H1 (cell line): ENCODE data around the gene TMEM39A. TPM values are rescaled to one million over a fixed set of nuclear protein-coding genes. Genes with fewer than 3 reads are reported as not detected.

ENCODE experiments used
- CTCF ChIA-PET: fragments of 300-600 bp; sonication (Branson Sonifier 250); formaldehyde crosslinking; loops from one replicate; lab custom pipeline; 2021; ENCODE audit not compliant: partially characterized antibody; lab: Charles Lee
- POLR2A ChIA-PET: fragments of 300-600 bp; sonication (Branson Sonifier 250); formaldehyde crosslinking; loops from one replicate; lab custom pipeline; 2021; ENCODE audit warnings: inconsistent platforms; ENCODE audit not compliant: partially characterized antibody; lab: Charles Lee
- DNase-seq, 2 experiments: peaks; one replicate each; pipeline versions ENCODE4 v3.0.0 to v3.0.0-alpha.2; 2010 to 2022; ENCODE audit warnings: low spot score in 2 of 2, low read depth in 1 of 2, mixed read lengths in 1 of 2
- FAIRE-seq: peaks from 2 replicates; lab custom pipeline; 2011; peaks lifted over from hg19 to GRCh38; lab: Jason Lieb, UNC
- H2AFZ ChIP-seq: 2 replicates; pipeline ENCODE4 v1.8.1; 2012; ENCODE audit warnings: low read length, inconsistent platforms
- H2AK5ac ChIP-seq: 2 replicates; pipeline ENCODE4 v1.6.1; 2013; ENCODE audit warnings: low read depth, low read length
- H2BK120ac ChIP-seq: replicated peaks from 2 replicates; pipeline ENCODE3; 2013; ENCODE audit warnings: low read depth, low read length, inconsistent platforms
- H2BK12ac ChIP-seq: 2 replicates; pipeline ENCODE4 v1.6.1; 2013; ENCODE audit warnings: low read depth, low read length
- H2BK15ac ChIP-seq: 2 replicates; pipeline ENCODE4 v1.6.1; 2013; ENCODE audit warnings: low read length
- H2BK20ac ChIP-seq: 2 replicates; pipeline ENCODE4 v1.6.1; 2013; ENCODE audit warnings: low read length
- H2BK5ac ChIP-seq: 2 replicates; pipeline ENCODE4 v1.6.1; 2013; ENCODE audit warnings: low read depth, low read length
- H3K14ac ChIP-seq: 2 replicates; pipeline ENCODE4 v1.6.1; 2013; ENCODE audit warnings: inconsistent platforms; ENCODE audit not compliant: insufficient read length
- H3K18ac ChIP-seq: 2 replicates; pipeline ENCODE4 v1.6.1; 2013; ENCODE audit warnings: low read length; ENCODE audit errors: extremely low read depth
- H3K23ac ChIP-seq: 2 replicates; pipeline ENCODE4 v1.6.1; 2013; ENCODE audit warnings: inconsistent platforms; ENCODE audit not compliant: insufficient read length
- H3K23me2 ChIP-seq: 2 replicates; pipeline ENCODE4 v1.6.1; 2013; ENCODE audit warnings: low read depth, low read length
- H3K27ac ChIP-seq: 2 replicates; pipeline ENCODE4 v1.6.1; 2011; ENCODE audit warnings: low read depth, low read length, inconsistent platforms
- H3K27me3 ChIP-seq, 4 experiments: replicated peaks in 1 of 4; 1 replicate in 1 of 4; 2 replicates in 3 of 4; pipeline versions ENCODE4 v1.6.1 to v1.8.1; 2011 to 2013; ENCODE audit warnings: low read length in 3 of 4, mild to moderate bottlenecking in 3 of 4, inconsistent platforms in 2 of 4, mixed read lengths in 2 of 4, moderate library complexity in 1 of 4; ENCODE audit not compliant: control insufficient read depth in 3 of 4, insufficient read depth in 3 of 4; ENCODE audit errors: extremely low read depth in 1 of 4
- H3K36me3 ChIP-seq, 4 experiments: 2 replicates each; pipeline versions ENCODE4 v1.6.1 to v1.8.1; 2011 to 2013; ENCODE audit warnings: mild to moderate bottlenecking in 4 of 4, low read length in 3 of 4, moderate library complexity in 2 of 4, control low read depth in 1 of 4, inconsistent platforms in 1 of 4; ENCODE audit not compliant: insufficient read depth in 4 of 4, control insufficient read depth in 2 of 4
- H3K4ac ChIP-seq: replicated peaks from 2 replicates; pipeline ENCODE3; 2013; ENCODE audit warnings: low read length, low read depth, mixed read lengths, inconsistent platforms; ENCODE audit not compliant: insufficient read length
- H3K4me1 ChIP-seq, 4 experiments: replicated peaks in 1 of 4; 1 replicate in 1 of 4; 2 replicates in 3 of 4; pipeline versions ENCODE4 v1.6.1 to v1.8.1; 2011 to 2013; ENCODE audit warnings: low read length in 3 of 4, inconsistent platforms in 2 of 4, mixed read lengths in 1 of 4; ENCODE audit not compliant: insufficient read depth in 4 of 4, control insufficient read depth in 3 of 4
- H3K4me2 ChIP-seq, 2 experiments: 2 replicates each; pipeline versions ENCODE4 v1.6.1 to v1.8.1; 2011 to 2013; ENCODE audit warnings: low read depth in 2 of 2, low read length in 2 of 2, control low read depth in 1 of 2, inconsistent platforms in 1 of 2, mild to moderate bottlenecking in 1 of 2; ENCODE audit not compliant: insufficient read depth in 1 of 2
- H3K4me3 ChIP-seq, 4 experiments: fragments of 200-600, 300-600 bp in 1 of 4; sonication (generic), shearing (Covaris generic), sonication (Bioruptor Twin) in 1 of 4; 2 replicates each; pipeline versions ENCODE4 v1.5.1 to v1.8.1; 2011 to 2016; ENCODE audit warnings: low read length in 4 of 4, low read depth in 3 of 4, control low read depth in 2 of 4, inconsistent platforms in 2 of 4, mild to moderate bottlenecking in 2 of 4, mixed read lengths in 1 of 4, moderate library complexity in 1 of 4; ENCODE audit not compliant: insufficient read depth in 2 of 4; ENCODE audit errors: extremely low read depth in 1 of 4
- H3K56ac ChIP-seq: replicated peaks from 2 replicates; pipeline ENCODE3; 2013; ENCODE audit warnings: low read depth, mild to moderate bottlenecking, mixed read lengths, low read length, inconsistent platforms; ENCODE audit not compliant: insufficient read length
- H3K79me1 ChIP-seq: 2 replicates; pipeline ENCODE4 v1.6.1; 2013; ENCODE audit warnings: low read depth, low read length, control low read depth
- H3K79me2 ChIP-seq, 2 experiments: 2 replicates each; pipeline versions ENCODE4 v1.6.1 to v1.8.1; 2012 to 2013; ENCODE audit warnings: low read length in 2 of 2, mild to moderate bottlenecking in 2 of 2, inconsistent platforms in 1 of 2; ENCODE audit not compliant: insufficient read depth in 2 of 2, control insufficient read depth in 1 of 2
- H3K9ac ChIP-seq, 4 experiments: replicated peaks in 1 of 4; 1 replicate in 1 of 4; 2 replicates in 3 of 4; pipeline versions ENCODE4 v1.6.1 to v1.8.1; 2011 to 2013; ENCODE audit warnings: low read depth in 3 of 4, low read length in 3 of 4, control low read depth in 2 of 4, mild to moderate bottlenecking in 2 of 4, moderate library complexity in 2 of 4, inconsistent platforms in 1 of 4; ENCODE audit errors: extremely low read depth in 1 of 4
- H3K9me3 ChIP-seq, 2 experiments: 2 replicates each; pipeline versions ENCODE4 v1.6.1 to v1.8.1; 2012 to 2013; ENCODE audit warnings: mild to moderate bottlenecking in 2 of 2, moderate library complexity in 2 of 2, control low read depth in 1 of 2, inconsistent platforms in 1 of 2, low read depth in 1 of 2, low read length in 1 of 2, mixed read lengths in 1 of 2; ENCODE audit not compliant: insufficient read depth in 2 of 2
- H4K20me1 ChIP-seq, 2 experiments: replicated peaks in 1 of 2; 2 replicates each; pipeline versions ENCODE3 to v1.8.1; 2011 to 2013; ENCODE audit warnings: inconsistent platforms in 2 of 2, low read length in 2 of 2, mild to moderate bottlenecking in 1 of 2; ENCODE audit not compliant: insufficient read depth in 2 of 2, control insufficient read depth in 1 of 2
- H4K5ac ChIP-seq: 2 replicates; pipeline ENCODE4 v1.6.1; 2013; ENCODE audit warnings: low read length, low read depth, mixed read lengths, inconsistent platforms; ENCODE audit not compliant: insufficient read length
- H4K8ac ChIP-seq: 2 replicates; pipeline ENCODE4 v1.8.0; 2013; ENCODE audit warnings: mild to moderate bottlenecking, moderate library complexity, low read length, inconsistent platforms; ENCODE audit not compliant: insufficient read depth; ENCODE audit errors: extremely low read depth
- H4K91ac ChIP-seq: replicated peaks from 2 replicates; pipeline ENCODE3; 2013; ENCODE audit warnings: low read length, mixed read lengths, inconsistent platforms; ENCODE audit not compliant: insufficient read length
- KDM4A ChIP-seq: IDR thresholded peaks from one replicate; pipeline ENCODE4 v1.7.1; 2012; ENCODE audit warnings: low read depth, mild to moderate bottlenecking, moderate library complexity, low read length, inconsistent platforms; ENCODE audit not compliant: severe bottlenecking
- SP4 ChIP-seq: IDR thresholded peaks from 2 replicates; pipeline ENCODE4 v1.6.1; 2012; ENCODE audit warnings: low read length, inconsistent platforms
- WGBS, 2 experiments: shearing (Covaris generic) in 1 of 2; methylation state at CpG; one replicate each; pipeline versions ENCODE4 v1.1.6 to v1.1.7; 2013 to 2015; ENCODE audit warnings: low lambda C conversion rate in 2 of 2, mixed read lengths in 2 of 2, inconsistent platforms in 1 of 2, low coverage in 1 of 2, missing lambda C conversion rate in 1 of 2; ENCODE audit not compliant: insufficient replicate concordance in 2 of 2, insufficient coverage in 1 of 2, insufficient read length in 1 of 2; ENCODE audit errors: extremely low coverage in 1 of 2, missing lambda C conversion rate in 1 of 2; 5-methylcytosine and 5-hydroxymethylcytosine counted together
- polyA plus RNA-seq, 7 experiments: library from polyadenylated mRNA; depleted of rRNA in 3 of 7; stranded (reverse) in 5 of 7; unstranded in 2 of 7; fragments of >200 nt in 5 of 7; fragments of 200-250 nt in 2 of 7; gene quantifications; 1 replicate in 5 of 7; 2 replicates in 1 of 7; 4 replicates in 1 of 7; pipeline versions ENCODE4 v1.2.1 to v1.2.3, GENCODE V29; 2011 to 2013; ENCODE audit warnings: missing spikeins in 2 of 7, mixed read lengths in 2 of 7
- total RNA-seq: library from RNA; stranded (reverse); fragmentation: NEBNext Ultra II Directional; extraction: Animal tissue kit (Norgen Biotek cat#: 25700); gene quantifications from 2 replicates; pipeline ENCODE4 v1.2.1, GENCODE V29; 2021

TMEM39A gene
- total and polyA plus RNA-seq, 2 of the 8 experiments (the other 6 are each of a cell fraction or from before 2014, with no cell fraction given) = 26.8 to 36.1 TPM

DNA sequence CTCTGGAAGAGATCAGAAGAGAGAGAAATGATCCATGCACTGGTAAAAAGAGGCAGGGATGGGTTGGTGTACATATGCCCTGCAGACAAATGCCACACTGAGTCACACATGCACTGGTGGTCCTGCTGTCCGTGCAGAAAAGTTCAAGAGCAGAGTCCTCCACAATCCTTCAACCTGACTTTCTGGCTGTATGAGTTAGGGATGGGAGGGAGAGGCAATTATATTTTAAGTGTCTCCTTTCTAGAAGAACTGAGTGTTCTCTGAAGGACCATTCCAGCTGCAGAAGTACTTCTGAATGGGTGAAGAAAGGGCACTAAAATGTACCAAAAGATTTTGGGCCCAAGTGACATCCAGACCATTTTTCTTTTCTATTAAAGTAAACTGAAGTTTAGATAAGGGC, 26.4 kb downstream of the TMEM39A start:
- Histone ChIP-seq H3K36me3 (peaks cover 24 to 63% (median 47%) of the 10 kb centered on the region in 4 experiments), H4K91ac (no peak overlapping the region)
- 89% methylated on average over 1 of the region's 1 CpG; no CpG with 5 or more reads in 1 of the 2 experiments for WGBS, 2 experiments
- TF ChIP-seq SP4 = no peak
- no peak for TF ChIP-seq KDM4A

More for the DNA sequence above, 26.4 kb downstream of the TMEM39A start:
- Histone ChIP-seq H3K56ac (no peak overlapping the region), H3K14ac (no peak overlapping the region), H3K4me2 (no peak overlapping the region), H3K4me3 (no peak overlapping the region), H3K9me3 (no peaks in the 10 kb centered on the region), H3K27ac (no peak overlapping the region), H4K20me1 (no peaks in the 10 kb centered on the region), H3K23ac (no peak overlapping the region), H3K18ac (no peak overlapping the region), H3K79me1 (no peaks in the 10 kb centered on the region), H3K4ac (no peak overlapping the region), H3K79me2 (no peaks in the 10 kb centered on the region), H4K5ac (no peak overlapping the region), H2BK20ac (no peak overlapping the region), H4K8ac (no peak overlapping the region), H2AFZ (no peak overlapping the region), H2AK5ac (no peak overlapping the region), H2BK120ac (no peak overlapping the region), H2BK15ac (no peak overlapping the region), H3K23me2 (no peaks in the 10 kb centered on the region), H3K27me3 (no peaks in the 10 kb centered on the region), H3K9ac (no peak overlapping the region), H3K4me1 (no peaks in the 10 kb centered on the region), H2BK5ac (no peak overlapping the region), H2BK12ac (no peak overlapping the region)
- DNase-seq (no peak), FAIRE-seq (no peak)
- POLR2A ChIA-PET = no interaction called here
- CTCF ChIA-PET = interaction anchor here (0.8 kb wide), 1 partner anchor 123 kb away, joined by 3 read pairs; the partner anchor contains the start of gene CD80
